Measurements from ENCODE around the gene VN1R2. TPM values are rescaled to one million over a fixed set of nuclear protein-coding genes. Genes with fewer than 3 reads are reported as not detected.
"Not testable (repeated sequence)": the region's sequence is repeated elsewhere in the genome, so short reads cannot be mapped to it uniquely, and the experiment has no call there.

VN1R2 gene
- total RNA-seq, 1 experiment from 2014 or later = not detected

- H3K27me3 ChIP-seq (ENCODE audit: insufficient read depth, low read depth) = peaks cover 77% of the 10 kb centered on the region
- no peak for DNase-seq
- H3K4me1 ChIP-seq (replicated peaks; ENCODE audit: insufficient read depth) = no peaks in the 10 kb centered on the region
- H3K36me3 ChIP-seq (ENCODE audit: low read depth) = no peaks in the 10 kb centered on the region
- ChIA-PET POLR2A (ENCODE audit: unreplicated experiment) (no interaction called here), CTCF (no interaction called here)
- BruUV-seq (replicated peaks) = no TSS peak
- H3F3A ChIP-seq (ENCODE audit: insufficient read depth, low read depth) = no peaks in the 10 kb centered on the region
- H3K4me2 ChIP-seq = no peak overlapping the region
- H2AFZ ChIP-seq = no peak overlapping the region
- H3K4me3 ChIP-seq = no peak overlapping the region
- no peaks in the 10 kb centered on the region for H3K79me2 ChIP-seq (ENCODE audit: low read depth)
- no peaks in the 10 kb centered on the region for H4K20me1 ChIP-seq (ENCODE audit: insufficient read depth)
- TF ChIP-seq EZH2 (IDR thresholded peaks at IDR 0.05; ENCODE audit: low read depth) = no peak
- H3K9me3 ChIP-seq (ENCODE audit: insufficient read depth, low read depth) = no peaks in the 10 kb centered on the region; the same call in 1 of the 2 replicates
- H3K9me2 ChIP-seq (ENCODE audit: insufficient read depth) = no peaks in the 10 kb centered on the region
- no peak overlapping the region for H3K27ac ChIP-seq
- intact Hi-C loops (cut with micrococcal nuclease; ENCODE audit: unreplicated experiment) = no loop called here
Observed at GRCh38 chr19:53275480-53275879, 17.4 kb downstream of the VN1R2 start.

GRCh38 chr19:53281947-53282346 lies 23.9 kb downstream of the VN1R2 start:
- intact Hi-C loops (cut with micrococcal nuclease; ENCODE audit: unreplicated experiment); BruUV-seq (replicated peaks); H2AFZ ChIP-seq; H3K4me2 ChIP-seq; H3K9me2 ChIP-seq (ENCODE audit: insufficient read depth); CTCF ChIA-PET; H3K79me2 ChIP-seq (ENCODE audit: low read depth); H3F3A ChIP-seq (ENCODE audit: insufficient read depth, low read depth); H4K20me1 ChIP-seq (ENCODE audit: insufficient read depth); H3K27ac ChIP-seq; H3K4me3 ChIP-seq; H3K9me3 ChIP-seq (ENCODE audit: insufficient read depth, low read depth); H3K36me3 ChIP-seq (ENCODE audit: low read depth); H3K4me1 ChIP-seq (replicated peaks; ENCODE audit: insufficient read depth); POLR2A ChIA-PET (ENCODE audit: unreplicated experiment): not testable (repeated sequence)
- peak in 1 of 2 experiments; percentile 25 for DNase-seq
- H3K27me3 ChIP-seq (ENCODE audit: insufficient read depth, low read depth) = peaks cover 40% of the 10 kb centered on the region

- ChIA-PET POLR2A (ENCODE audit: unreplicated experiment) (no interaction called here), CTCF (no interaction called here)
- Histone ChIP-seq H4K20me1 (ENCODE audit: insufficient read depth) (no peaks in the 10 kb centered on the region), H3K27me3 (ENCODE audit: insufficient read depth, low read depth) (peaks cover 28% of the 10 kb centered on the region), H3F3A (ENCODE audit: insufficient read depth, low read depth) (no peaks in the 10 kb centered on the region), H3K79me2 (ENCODE audit: low read depth) (no peaks in the 10 kb centered on the region), H2AFZ (no peak overlapping the region), H3K4me3 (no peak overlapping the region), H3K36me3 (ENCODE audit: low read depth) (no peaks in the 10 kb centered on the region), H3K9me2 (ENCODE audit: insufficient read depth) (no peaks in the 10 kb centered on the region), H3K27ac (no peak overlapping the region), H3K9me3 (ENCODE audit: insufficient read depth, low read depth) (no peaks in the 10 kb centered on the region), H3K4me1 (replicated peaks; ENCODE audit: insufficient read depth) (no peaks in the 10 kb centered on the region), H3K4me2 (no peak overlapping the region)
- DNase-seq = no peak
- TF ChIP-seq EZH2 (IDR thresholded peaks at IDR 0.05; ENCODE audit: low read depth) (no peak), CTCF (conservative IDR thresholded peaks at IDR 0.05) (no peak)
- intact Hi-C loops (cut with micrococcal nuclease; ENCODE audit: unreplicated experiment) = no loop called here
- no TSS peak for BruUV-seq (replicated peaks)
Observed at GRCh38 chr19:53285087-53285486, 27.0 kb downstream of the VN1R2 start.

- H3K27ac ChIP-seq = no peak overlapping the region
- H2AFZ ChIP-seq = no peak overlapping the region
- H3K9me2 ChIP-seq (ENCODE audit: insufficient read depth) = no peaks in the 10 kb centered on the region
- no peak overlapping the region for H3K4me2 ChIP-seq
- H3K4me1 ChIP-seq (replicated peaks; ENCODE audit: insufficient read depth) = no peaks in the 10 kb centered on the region
- no TSS peak for BruUV-seq (replicated peaks)
- POLR2A ChIA-PET (ENCODE audit: unreplicated experiment) = no interaction called here
- no peaks in the 10 kb centered on the region for H3K36me3 ChIP-seq (ENCODE audit: low read depth)
- TF ChIP-seq CTCF (conservative IDR thresholded peaks at IDR 0.05) = no peak
- TF ChIP-seq EZH2 (IDR thresholded peaks at IDR 0.05; ENCODE audit: low read depth) = no peak
- no peaks in the 10 kb centered on the region for H3F3A ChIP-seq (ENCODE audit: insufficient read depth, low read depth)
- CTCF ChIA-PET = interaction anchor here (0.6 kb wide), 1 partner anchor 799 kb away, joined by 3 read pairs; no protein-coding TSS in a partner anchor
- H4K20me1 ChIP-seq (ENCODE audit: insufficient read depth) = no peaks in the 10 kb centered on the region
- H3K4me3 ChIP-seq = no peak overlapping the region
- peaks cover 20% of the 10 kb centered on the region for H3K9me3 ChIP-seq (ENCODE audit: insufficient read depth, low read depth)
- H3K27me3 ChIP-seq (ENCODE audit: insufficient read depth, low read depth) = peaks cover 25% of the 10 kb centered on the region; the same call in 1 of the 2 replicates
- H3K79me2 ChIP-seq (ENCODE audit: low read depth) = no peaks in the 10 kb centered on the region
- DNase-seq = no peak
- intact Hi-C loops (cut with micrococcal nuclease; ENCODE audit: unreplicated experiment) = no loop called here
Observed at GRCh38 chr19:53290758-53291549, 32.9 kb downstream of the VN1R2 start.
